ENCODE results near the gene CD9.
"Not testable (repeated sequence)": the region's sequence is repeated elsewhere in the genome, so short reads cannot be mapped to it uniquely, and the experiment has no call there.

Gene CD9

DNA sequence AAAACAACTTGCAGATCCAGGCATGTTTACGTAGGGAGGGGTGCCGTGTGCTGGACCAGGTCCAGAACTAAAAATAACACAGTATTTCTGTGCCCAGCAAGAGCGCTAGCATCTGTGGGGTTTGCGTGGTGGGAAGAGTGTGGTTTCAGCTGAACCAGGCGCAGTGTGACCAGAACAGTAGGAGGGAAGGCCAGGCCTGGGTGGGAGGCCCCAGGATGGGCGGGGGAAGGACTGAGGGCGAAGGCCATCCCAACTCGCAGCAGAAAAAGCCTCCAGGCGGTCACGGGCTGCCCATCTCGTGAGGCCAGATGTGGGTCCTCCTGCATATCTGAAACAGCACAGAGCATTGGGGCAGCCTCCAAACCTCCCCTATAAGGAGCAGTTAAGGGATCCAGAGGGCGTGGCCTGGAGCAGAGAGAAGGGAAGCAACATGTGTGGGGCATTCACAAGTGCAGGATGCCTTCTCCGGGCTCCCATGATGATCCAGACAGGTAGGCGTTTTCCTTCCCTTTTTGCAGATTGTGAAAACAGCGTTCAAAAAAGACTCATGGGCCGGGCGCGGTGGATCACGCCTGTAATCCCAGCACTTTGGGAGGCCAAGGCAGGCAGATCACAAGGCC lies 17.8 kb upstream of the CD9 start:
- DNase-seq (ENCODE audit: insufficient read length) = no peak
- no peak for TF ChIP-seq TAF1 (IDR thresholded peaks at IDR 0.05; ENCODE audit: borderline replicate concordance, low read depth, low read length)
- no peak for FAIRE-seq

DNA sequence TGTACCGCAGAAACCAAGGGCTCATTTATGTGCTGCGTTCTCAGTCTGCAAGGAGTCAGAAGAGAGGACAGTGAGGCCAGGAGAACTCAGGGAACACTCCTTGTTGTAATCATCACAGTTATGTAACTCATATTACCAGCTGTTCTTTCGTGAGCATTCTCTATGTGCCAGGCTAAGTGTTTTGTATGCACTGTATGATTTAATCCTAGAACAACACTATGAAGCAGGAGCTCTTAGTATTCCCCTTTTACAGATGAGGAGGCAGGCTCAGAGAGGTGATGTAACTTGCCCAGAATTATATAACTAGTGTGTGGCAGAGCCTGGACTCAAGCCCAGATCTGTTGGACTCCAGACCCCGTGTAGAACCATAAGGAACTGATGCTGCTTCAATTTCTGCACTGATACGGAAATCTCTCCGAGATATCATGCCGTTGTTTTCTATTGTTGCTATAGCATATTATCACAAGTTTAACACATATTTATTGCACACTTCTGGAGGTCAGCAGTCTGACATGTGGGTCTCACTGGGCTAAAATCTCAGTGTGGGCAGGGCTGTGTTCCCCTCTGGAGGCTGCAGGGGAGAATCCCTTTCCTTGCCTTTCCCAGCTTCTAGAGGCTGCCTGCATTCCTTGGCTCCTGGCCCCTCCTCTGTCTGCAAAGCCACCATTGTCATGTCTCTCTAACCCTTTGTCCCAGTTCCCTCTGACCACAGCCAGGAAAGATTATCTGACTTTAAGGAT lies 16.3 kb upstream of the CD9 start:
- FAIRE-seq (no peak), DNase-seq (ENCODE audit: insufficient read length) (no peak)
- TF ChIP-seq TAF1 (IDR thresholded peaks at IDR 0.05; ENCODE audit: borderline replicate concordance, low read depth, low read length) (no peak), POLR2AphosphoS5 (IDR thresholded peaks at IDR 0.05; ENCODE audit: low read depth, low read length) (no peak), POLR2A (IDR thresholded peaks at IDR 0.05; ENCODE audit: low read depth, low read length) (no peak)

DNA sequence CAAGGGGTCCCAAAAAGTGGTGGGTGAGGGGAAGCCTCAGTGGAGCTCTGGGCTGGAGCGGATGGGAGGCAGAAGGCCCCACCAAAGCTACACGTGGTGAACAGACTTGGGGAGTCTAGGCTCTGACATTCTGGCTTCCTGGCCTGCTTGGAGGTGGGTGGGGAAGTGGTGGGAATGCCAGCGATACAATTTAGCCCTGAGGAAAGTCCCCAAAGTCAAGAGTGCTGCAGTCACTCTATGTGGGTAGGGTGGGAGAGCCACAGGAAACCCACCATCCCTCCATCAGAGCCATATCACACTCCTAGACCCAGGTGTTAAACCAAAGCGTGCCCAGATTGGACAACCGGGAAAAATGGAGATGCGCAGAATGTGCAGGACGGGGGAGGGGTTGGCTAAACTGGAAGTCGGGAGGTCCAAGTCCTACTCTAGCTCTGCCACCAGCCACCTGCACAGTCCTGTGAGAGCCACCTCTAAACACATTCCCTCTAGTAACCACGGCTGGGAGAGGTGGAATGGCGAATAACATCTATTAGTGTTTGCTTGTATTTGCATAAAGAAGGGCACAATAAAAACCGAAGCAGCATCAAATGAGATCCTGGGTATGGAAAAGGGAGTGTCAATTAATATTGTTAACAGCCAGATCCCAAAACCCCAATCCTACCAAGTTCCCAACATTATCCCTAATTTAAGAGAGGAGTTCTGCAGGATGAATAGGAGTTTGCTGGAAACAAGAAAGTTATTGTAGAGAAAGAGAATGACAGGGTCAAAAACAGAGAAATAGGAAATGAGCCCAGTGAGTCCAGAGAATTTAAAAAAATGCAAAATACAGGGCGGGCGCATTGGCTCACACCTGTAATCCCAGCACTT lies 14.0 kb upstream of the CD9 start:
- DNase-seq (ENCODE audit: insufficient read length) (no peak), FAIRE-seq (no peak)
- TF ChIP-seq POLR2AphosphoS5 (IDR thresholded peaks at IDR 0.05; ENCODE audit: low read depth, low read length) = no peak
- TF ChIP-seq TAF1 (IDR thresholded peaks at IDR 0.05; ENCODE audit: borderline replicate concordance, low read depth, low read length) = no peak
- no peak for TF ChIP-seq POLR2A (IDR thresholded peaks at IDR 0.05; ENCODE audit: low read depth, low read length)

DNA sequence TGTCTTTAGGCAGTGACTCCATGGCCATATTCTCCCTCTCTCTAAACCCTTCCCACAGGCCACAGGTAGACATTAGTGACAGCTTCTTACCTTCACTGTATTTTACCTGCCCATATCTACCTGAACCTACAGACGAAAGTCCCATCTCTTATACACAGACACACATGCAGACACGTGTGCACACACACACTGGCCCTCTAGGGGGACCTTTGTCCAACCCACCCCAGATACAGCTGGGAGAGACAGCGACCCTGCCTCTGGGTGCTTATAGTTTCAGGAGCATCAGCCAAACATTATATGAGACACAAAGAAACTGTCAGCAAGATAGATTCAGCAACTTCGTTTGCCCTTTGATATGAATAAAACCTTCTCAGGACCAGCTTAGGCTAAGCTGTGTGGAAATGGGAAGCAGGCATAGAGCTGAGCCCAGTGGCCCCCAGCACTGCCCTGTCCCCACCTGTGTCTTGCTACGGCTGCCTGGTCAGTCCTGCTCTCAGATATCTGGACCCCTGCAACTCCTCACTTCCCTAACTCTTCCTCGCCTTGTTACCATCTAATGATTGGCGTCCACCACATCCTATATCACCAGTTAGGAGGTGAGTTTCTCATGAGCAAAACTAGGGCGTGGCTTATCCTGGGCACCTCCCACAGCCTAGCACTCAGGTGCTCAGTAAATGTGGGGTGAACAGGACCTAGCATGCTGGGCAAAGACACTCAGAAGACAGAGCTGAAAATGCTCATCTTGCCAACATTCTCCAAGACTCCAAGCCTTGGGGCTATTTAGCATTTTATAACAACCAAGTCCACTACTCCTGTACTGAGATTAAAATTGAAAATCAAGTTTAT lies 12.0 kb upstream of the CD9 start:
- no peak for DNase-seq (ENCODE audit: insufficient read length)
- TF ChIP-seq TAF1 (IDR thresholded peaks at IDR 0.05; ENCODE audit: borderline replicate concordance, low read depth, low read length) (no peak), POLR2AphosphoS5 (IDR thresholded peaks at IDR 0.05; ENCODE audit: low read depth, low read length) (no peak), POLR2A (IDR thresholded peaks at IDR 0.05; ENCODE audit: low read depth, low read length) (no peak)
- FAIRE-seq = no peak

DNA sequence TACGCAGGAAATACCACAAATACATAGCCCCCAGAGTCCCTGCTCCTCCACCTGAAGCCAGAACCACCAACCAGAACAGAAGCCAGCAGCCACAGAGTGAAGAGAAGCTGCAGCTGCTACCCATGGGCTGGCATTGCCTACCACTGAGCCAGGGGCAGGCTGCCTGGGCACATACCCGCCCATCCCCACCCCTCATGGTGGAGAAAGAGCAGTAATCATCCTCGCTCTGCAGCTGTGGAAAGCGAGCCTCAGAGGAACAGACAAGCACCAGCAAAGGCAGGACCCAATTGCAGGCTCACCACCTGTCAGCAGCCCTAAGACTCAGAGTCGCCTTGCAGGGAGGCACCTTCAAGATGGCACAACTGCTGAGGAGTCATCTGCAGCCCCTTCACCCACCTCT lies 11.2 kb upstream of the CD9 start:
- DNase-seq (ENCODE audit: insufficient read length) = no peak
- no peak for FAIRE-seq
- TF ChIP-seq POLR2AphosphoS5 (IDR thresholded peaks at IDR 0.05; ENCODE audit: low read depth, low read length) (no peak), TAF1 (IDR thresholded peaks at IDR 0.05; ENCODE audit: borderline replicate concordance, low read depth, low read length) (no peak), POLR2A (IDR thresholded peaks at IDR 0.05; ENCODE audit: low read depth, low read length) (no peak)

DNA sequence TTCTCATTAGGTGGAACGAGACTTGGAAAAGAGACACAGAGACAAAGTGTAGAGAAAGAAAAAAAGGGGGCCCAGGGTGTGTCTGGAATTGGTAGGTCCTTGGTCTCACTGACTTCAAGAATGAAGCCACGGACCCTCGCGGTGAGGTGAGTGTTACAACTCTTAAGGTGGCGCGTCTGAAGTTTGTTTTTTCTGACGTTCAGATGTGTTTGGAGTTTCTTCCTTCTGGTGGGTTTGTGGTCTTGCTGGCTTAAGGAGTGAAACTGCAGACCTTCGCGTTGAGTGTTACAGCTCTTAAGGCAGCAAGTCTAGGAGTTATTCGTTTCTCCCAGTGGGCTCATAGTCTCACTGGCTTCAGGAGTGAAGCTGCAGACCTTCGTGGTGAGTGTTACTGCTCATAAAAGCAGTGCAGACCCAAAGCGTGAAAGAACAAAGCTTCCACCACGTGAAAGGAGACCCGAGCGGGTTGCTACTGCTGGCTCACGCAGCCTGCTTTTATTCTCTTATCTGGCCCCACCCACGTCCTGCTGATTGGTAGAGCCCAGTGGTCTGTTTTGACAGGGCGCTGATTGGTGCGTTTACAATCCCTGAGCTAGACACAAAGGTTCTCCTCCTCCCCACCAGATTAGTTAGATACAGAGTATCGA lies 10.1 kb upstream of the CD9 start:
- DNase-seq (ENCODE audit: insufficient read length); FAIRE-seq: not testable (repeated sequence)

DNA sequence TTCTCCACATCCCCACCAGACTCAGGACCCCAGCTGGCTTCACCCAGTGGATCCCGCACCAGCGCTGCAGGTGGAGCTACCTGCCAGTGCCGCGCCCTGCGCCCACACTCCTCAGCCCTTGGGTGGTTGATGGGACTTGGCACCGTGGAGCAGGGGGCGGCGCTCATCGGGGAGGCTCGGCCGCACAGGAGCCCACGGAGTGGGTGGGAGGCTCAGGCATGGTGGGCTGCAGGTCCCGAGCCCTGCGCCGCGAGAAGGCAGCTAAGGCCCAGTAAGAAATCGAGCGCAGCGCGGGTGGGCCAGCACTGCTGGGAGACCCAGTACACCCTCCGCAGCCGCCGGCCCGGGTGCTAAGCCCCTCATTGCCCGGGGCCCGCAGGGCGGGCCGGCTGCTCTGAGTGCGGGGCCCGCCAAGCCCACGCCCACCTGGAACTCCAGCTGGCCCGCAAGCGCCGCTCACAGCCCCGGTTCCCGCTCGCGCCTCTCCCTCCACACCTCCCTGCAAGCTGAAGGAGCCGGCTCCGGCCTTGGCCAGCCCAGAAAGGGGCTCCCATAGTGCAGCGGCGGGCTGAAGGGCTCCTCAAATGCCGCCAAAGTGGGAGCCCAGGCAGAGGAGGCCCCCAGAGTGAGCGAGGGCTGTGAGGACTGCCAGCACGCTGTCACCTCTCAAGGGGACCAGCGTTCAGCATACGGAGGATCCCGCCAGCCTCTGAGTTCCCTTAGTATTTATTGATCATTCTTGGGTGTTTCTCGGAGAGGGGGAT lies 9.3 kb upstream of the CD9 start:
- not testable (repeated sequence) for DNase-seq (ENCODE audit: insufficient read length)

DNA sequence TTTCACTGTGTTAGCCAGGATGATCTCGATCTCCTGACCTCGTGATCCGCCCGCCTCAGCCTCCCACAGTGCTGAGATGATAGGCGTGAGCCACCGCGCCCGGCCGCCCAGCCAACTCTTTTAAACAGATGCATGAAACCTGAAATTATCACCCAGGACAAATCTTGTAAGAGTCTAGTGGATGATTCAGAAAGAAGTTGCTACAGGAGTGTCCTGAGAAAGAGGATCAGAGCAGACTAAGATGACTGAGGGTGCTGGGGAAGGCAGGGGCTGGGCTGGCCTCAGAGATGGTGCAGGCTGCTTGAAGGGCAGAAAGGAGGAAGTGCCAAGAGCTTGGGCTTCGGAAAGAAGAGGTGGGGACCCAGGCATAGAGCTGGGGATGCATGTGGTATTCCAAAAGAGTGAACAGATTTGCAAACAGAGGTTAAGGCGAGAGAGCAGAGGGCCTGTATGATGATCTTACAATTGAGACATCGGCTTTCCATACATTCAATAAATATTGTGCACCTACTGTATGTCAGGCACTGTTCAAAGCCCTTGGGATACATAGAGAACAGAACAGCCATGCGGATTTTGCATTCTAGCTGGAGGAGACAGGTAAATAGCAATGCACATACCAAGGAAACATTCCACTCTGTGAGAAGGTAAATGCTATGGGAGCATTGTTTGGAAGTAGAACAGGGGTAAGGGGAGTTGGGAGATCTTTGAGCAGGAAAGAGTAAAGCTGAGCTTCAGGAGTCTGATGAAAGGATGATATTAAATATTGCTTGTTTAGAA lies 7.4 kb upstream of the CD9 start:
- FAIRE-seq (no peak), DNase-seq (ENCODE audit: insufficient read length) (no peak)
- no peak for TF ChIP-seq POLR2A (IDR thresholded peaks at IDR 0.05; ENCODE audit: low read depth, low read length)
- TF ChIP-seq TAF1 (IDR thresholded peaks at IDR 0.05; ENCODE audit: borderline replicate concordance, low read depth, low read length) = no peak
- TF ChIP-seq POLR2AphosphoS5 (IDR thresholded peaks at IDR 0.05; ENCODE audit: low read depth, low read length) = no peak

More for the DNA sequence above, 9.3 kb upstream of the CD9 start:
- FAIRE-seq = not testable (repeated sequence)

DNA sequence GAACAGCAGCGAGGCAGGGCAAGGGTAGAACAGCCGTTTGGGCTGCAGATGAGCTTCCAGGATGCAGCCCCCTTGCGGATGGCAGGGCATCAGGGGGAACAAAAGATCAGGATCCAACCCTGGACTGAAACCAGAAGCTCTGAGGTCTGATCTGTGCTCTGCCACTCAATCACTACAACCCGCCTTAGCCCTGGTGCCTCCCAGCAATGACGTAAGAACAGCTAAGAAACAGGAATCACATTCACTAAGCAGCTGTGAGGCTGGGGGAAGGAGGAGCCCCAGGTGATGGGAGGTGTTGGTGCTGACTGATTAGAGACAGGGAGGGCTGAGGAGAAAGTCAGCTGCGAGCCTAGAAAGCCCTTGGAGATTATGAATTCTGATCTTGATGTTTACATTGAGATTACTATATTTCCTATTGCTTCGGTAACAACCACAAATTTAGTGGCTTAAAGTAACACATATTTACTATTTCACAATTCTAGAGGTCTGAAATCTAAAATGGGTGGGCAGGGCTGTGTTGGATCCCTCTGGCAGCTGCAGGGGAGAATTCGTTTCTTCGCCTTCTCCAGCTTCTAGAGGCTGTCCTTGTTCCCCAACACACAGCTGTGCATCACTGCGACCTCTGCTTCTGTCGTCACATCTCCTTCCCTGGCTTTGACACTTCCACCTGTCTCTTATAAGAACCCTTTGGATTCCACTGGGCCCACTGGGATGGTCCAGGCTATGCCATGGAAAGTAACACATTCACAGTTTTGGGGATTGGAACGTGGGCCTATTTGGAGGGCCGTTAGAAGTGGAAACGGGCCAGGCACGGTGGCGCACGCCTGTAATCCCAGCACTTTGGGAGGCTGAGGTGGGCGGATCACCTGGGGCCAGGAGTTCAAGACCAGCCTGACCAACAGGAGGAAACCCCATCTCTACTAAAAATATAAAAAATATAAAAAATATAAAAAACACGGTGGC lies 6.1 kb upstream of the CD9 start:
- DNase-seq (ENCODE audit: insufficient read length) (no peak), FAIRE-seq (no peak)
- TF ChIP-seq TAF1 (IDR thresholded peaks at IDR 0.05; ENCODE audit: borderline replicate concordance, low read depth, low read length) (no peak), POLR2A (IDR thresholded peaks at IDR 0.05; ENCODE audit: low read depth, low read length) (no peak), POLR2AphosphoS5 (IDR thresholded peaks at IDR 0.05; ENCODE audit: low read depth, low read length) (no peak)

Measured in GM12892 (cell line).